ENCODE results near the gene BCOR.

The BCOR gene

DNA sequence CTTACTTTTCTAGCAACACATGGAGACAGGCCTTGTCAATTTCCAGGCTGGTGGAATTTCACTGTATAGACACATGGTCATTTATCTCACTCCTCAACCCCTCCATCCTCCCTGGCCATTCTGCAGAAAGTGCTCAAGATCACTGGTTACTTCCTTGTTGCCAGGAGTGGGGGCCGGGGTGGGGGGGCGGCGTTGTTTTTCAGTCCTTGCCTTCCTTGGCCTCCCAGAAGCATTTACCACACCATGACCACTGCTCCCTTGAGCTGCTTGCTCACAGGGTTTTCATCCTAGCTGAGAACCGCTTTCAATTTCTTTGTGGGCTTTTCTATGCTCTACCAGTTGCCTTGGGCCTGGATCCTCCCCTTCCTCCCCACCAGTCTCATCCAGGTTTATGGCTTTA lies 14.1 kb upstream of the BCOR start:
- no peak for DNase-seq

DNA sequence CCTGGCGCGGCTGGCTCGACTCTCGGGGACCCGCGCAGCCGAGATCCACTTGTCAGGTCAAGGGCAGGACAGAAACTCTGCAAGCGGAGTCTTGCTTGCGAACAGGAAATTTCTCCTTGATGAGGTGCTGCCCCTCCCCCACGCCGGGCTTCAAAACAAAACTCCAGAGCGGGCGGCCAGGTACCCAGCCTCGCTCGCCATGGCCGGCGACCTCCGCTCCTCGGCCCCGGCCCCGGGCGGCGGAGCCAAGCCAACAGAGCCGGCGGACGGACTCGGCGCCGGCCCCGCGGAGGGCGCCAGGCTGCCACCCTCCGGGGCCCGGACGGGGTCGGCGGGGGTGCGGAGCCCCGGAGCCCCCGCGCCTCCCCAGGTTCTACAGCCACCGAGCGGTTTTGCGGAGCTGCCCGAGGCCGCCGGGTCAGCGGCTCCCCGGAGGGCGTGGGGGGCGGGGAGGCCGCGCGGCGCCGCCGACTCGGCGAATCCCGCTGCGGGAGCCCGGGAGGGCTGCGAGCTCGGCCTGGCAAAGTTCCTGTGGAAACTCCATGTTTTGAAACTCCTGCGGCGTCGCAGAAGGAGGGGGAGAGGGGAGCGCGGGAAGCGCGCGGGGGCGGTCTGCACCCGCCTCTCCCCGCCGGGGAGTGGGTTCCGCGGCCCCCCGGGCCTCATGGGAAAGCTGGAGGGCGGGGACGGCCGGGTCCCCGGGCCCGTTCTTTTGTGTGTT lies 11.7 kb upstream of the BCOR start:
- DNase-seq = no peak

DNA sequence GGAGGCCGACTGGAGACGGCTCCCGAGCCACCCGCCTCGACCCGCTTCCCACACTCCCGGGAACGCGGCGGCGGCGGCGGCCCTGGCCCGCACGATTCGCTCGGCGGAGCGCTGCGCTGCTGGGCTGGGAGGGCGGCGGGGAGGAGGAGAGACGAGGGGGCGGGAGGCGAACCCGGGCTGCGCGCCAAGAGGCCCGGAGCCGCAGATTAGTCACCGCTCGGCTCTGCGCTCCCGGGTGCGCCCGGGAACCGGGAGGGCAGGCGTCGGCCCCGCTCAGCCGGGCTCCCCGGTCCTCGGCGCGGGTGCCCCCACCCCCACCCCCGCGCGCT lies 11.2 kb upstream of the BCOR start:
- no peak for DNase-seq

DNA sequence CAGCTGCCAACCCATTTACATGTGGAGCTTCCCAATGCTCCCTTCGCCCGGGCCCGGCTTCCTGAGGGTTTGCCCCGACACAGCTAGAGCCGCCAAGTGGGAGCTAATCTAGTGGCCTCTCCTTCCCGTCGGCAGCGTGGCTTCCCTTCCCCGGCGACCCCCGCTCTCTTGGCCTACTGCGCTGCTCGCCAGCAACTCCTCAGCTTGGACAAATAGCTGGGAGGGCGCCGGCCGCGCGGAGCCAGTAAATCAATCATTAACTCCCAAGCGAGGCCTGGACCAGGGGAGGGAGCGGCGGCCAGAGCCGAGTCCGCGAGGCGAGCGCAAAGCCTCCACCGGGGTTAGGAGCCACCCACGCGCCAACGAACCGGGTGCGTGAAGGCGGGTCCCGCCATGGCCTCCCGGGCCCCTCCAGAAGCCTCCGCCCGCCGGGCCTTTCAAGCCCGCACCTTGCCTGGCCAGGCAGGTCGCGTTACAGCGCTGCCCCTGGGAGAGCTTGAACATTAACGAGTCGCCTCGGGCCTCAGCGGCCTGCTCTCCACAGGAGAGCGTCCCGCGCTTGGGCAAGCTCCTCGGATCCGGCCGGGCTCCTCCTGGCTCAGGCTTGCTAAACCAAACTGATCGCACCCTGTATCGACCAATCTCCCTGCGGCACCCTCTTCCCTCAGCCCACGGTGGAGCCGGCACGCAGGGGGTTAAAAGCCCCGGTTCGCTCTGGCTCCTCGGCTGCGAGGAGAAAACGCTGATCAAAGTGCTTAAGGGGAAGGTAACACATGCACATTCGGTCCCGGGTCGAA lies 10.6 kb upstream of the BCOR start:
- DNase-seq = no peak

DNA sequence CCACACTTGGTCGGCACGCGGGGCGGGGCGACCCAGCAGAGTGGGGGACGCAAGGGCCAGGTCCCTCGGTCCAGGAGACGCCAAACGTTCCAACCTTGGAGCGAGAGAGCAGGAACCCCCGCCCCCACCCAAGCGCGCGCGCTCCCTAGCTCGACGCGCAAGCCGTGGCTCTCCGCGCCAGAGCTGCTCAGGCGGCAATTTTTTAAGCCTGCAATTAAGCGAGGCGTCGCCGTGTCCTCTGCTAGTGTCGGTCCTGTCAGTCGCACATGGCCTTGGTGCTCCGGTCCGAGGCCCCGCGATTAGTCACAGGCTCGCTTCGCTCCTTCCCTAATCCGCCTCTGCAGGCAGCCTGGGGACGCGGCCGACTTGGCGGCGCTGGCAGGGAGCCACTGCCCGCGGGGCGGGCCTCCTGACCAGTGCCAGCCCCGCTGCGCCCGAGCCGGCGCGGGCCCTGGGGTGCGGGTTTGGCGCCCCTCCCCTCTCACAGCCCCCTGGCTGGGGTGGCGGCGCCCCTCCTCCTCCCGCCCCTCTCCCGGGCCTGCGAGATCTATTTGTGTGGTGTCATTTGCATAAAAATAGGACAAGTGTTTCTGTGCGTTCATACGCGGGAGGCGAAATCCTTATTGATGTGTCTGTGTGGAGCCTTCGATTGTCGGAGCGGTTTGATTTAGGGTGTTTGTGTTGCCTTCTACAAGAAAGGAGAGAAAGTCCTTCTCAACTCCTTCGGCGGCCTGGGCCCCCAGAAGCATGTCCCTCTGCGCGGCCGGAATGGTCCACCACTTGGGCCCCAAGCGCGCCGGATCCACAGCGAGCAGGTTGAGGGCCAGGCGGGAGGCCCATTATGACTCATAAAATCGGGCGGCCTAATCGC lies 9.8 kb upstream of the BCOR start:
- peak; percentile 32 for DNase-seq

DNA sequence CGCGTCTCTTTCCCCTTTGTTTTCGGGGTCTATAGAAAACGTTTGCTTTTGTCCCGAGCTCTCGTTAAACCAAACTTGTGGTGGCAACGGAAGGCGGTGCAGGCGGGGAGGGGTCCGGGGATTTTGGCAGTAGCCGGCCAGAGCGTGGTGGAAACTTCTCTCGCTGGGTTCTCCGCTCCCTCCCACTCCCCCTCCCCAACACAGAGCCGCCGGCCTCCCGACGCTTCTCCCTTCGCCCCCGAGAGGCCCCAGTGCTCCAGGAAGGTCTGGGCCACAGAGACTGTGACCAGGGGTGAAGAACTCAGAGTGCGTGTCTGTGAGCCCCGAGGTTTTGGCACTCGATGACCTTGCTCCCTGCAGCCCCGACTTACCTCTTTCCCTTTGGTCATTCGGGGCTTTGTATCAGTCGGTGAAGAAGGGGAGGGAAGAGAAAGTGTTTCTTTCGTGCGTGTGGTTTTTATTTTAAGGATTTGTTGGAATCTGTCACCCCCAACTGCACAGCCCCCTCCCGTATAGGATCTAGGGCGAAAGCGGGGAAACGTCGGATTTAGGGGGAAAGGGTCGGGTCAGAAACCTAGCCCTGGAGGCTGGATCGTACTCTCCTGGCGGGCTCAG lies 9.0 kb upstream of the BCOR start:
- no peak for DNase-seq

DNA sequence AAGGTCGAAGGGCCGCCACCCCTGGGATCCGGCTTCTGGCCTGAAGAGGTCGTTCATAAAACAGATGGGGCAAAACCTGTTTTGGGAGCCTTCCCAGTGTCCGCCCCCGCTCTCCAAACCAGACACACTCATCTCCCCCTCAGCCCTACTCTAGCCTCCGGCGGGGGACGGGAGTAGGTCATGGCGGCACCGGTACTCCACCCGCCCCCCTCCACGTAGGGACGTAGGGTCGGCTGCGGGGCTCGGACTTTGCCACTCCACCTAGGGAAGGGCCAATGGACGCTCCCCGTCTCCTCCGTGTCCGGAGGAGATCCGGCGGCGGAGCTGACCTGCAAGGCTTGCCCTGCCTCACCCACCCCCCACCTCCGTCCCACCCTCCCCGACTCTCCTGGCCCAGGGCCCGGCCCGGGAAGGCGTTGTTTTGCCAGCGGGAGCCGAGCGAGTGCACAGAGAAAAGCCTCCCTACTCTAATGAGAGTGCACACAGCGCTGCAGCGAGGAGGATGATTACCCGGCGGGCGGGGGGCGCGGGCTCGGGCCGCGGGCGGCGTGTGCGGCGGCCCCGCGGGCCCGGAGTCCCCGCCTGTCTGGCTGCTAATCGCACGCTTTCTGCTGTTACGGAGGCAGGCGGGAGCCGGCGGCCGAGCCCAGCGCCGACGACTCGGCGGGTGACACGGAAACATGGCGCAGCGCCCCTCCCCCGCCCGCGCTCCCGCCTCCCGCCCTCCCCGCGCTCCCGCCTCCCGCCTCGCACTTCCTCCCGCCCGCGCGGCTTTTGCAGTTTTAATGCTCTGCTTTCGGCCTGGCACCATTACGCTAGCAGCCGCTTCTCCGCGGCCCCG lies 8.3 kb upstream of the BCOR start:
- DNase-seq = no peak

DNA sequence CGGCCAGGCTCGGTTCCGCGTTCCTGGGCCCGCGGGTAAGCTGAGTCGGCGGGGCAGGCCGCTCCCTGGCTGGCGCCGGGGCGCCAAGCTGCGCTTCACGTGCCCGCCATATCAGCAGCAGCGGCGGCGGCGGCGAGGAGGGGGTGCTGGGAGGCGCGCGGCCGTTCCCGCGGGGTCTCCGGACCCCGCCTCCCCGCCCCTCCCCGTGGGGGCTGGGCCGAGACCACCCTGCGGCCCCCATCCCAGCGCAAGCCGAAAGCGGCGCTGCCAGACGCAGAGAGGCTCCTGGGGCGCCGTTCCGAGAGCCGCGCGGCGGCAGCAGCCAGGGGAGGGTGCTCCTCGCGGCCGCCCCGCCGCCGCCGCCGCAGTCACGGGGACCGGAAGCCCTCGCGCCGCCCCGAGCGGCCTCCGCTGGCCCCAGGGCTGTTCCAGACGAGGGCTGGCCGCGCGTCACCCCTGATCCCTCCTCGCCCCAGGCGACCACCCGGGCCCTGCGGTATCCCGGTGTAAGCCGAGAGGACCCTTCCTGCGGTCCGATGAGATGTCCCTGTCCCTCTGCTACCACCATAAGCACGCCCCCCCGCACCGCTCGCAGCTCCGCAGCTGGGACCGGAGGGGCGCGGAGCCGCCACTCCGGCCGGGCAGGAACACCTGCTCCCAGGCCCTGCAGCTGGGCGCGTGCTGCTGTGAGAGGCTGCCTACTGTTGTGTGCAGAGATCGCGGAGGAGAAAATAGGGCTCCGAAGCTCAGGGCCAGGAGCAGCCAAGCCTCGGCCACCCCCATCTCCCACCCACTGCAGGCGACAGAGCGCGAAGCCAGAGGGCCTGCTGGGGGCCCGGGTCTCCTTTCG lies 7.5 kb upstream of the BCOR start:
- no peak for DNase-seq

DNA sequence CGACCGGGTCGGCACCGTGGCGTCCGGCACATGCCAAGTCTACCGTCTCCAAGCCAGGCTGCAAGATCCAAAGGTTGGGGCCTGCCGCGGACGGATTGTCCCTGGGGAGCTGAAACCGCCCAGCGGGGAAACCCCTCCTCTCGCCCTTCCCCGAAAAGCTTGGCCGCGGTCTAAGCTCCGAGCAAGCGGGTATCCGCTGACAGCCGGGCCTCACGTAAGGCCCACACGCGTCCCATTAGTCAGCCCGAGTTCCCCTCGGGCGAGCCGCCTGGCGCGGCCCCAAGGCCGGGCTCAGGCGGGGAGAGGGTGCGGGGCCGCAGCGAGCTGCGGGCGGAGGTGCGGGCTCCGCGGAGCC lies 6.8 kb upstream of the BCOR start:
- DNase-seq = no peak

DNA sequence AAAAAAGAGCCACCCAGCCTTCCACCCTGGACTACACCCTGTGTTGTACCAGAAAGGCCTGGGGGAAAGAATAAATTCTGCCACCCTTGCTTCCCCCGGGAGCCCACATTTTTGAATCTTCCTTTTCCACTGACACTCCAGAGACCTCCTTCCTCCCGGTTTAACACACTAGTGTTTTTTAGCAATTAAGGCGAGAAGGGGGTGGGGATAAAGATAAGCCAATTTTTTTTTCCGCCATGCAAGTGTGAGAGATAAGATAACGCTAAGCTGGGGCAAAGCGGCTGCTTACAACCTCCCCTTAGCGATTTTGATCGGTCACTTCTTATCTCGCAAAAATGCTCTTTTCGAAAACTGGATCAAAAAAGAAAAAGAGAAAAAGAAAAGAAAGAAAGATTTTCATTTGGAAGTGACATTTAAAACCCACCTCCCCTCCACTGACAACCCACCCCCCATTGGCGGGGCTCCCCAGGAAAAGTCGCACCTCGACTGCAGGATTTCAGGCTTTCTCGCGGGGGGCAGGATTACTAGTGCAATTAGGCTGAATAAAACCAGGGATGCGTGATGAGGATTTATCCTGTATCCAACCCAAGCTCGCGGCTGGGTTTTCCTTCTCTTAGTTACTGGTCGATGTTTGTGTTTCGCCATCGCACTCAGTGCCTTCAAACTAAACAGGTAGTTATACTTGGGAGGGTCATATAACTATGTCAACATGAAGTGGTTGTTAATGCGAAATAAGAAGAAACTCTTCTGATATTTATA lies 6.0 kb upstream of the BCOR start:
- no peak for DNase-seq

DNA sequence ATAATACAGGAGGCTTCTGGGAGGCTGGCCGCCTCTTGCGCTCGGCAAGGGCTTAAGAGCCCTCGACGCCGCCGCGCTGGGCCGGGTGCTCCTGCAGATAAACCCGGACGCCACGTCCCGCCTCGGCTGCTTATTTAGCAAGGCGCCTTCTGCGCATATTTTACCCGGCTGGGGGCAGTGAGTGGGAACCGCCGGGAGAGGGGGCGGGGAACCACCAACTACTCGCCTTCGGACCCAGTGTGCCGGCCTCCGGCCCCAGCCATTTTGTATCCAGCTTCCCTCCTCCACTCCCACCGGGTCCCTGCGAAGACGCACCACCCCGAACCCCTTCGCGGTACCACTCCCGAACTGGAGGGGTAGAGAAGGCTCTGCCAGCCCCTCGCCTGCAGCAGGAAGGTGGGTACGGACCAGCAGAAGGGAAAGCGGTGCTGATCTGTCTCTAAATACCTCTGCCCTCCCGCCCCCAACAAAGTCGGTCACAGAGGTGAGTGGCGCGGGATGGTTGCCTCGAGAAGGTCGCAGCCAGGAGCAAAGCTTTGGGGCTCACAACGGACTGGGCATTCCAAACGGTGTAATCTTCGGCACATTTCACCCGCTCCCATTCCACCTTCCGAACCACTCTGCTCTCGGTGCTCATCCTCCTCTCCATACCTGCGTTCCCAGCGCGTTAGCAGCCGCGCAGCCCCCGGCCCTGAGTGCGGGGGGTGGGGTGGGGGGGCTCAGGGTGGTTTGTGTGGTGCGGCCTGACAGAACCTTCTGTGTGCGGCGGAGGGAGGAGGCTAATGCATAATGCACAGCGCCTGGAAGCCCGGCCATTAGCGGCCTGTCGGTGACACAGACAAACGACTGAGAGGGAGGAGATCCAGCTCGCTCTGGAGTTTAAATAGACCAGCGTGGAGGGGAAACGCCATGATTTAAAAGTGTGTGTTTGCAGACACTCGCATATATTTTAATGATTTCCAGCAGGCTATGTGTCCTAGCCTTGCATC lies 4.9 kb upstream of the BCOR start:
- DNase-seq = no peak

DNA sequence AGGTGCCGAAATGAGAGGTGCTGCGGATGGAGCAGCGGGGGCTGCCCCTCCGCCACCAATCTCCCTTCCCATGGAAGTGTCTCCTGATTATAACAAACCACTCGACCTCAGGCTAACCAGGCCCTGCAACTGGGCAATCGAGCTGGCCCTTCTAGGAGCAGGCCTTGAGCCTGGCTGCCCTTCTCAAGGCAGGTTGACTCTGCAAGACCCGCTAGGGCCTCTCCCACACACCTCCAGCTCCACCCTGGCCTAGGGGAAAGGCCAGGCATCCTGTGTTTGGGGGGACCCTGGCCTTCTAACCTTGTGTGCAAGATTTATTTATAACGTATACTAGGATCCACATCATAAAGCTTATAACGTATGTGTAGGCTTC lies 3.7 kb upstream of the BCOR start:
- no peak for DNase-seq

DNA sequence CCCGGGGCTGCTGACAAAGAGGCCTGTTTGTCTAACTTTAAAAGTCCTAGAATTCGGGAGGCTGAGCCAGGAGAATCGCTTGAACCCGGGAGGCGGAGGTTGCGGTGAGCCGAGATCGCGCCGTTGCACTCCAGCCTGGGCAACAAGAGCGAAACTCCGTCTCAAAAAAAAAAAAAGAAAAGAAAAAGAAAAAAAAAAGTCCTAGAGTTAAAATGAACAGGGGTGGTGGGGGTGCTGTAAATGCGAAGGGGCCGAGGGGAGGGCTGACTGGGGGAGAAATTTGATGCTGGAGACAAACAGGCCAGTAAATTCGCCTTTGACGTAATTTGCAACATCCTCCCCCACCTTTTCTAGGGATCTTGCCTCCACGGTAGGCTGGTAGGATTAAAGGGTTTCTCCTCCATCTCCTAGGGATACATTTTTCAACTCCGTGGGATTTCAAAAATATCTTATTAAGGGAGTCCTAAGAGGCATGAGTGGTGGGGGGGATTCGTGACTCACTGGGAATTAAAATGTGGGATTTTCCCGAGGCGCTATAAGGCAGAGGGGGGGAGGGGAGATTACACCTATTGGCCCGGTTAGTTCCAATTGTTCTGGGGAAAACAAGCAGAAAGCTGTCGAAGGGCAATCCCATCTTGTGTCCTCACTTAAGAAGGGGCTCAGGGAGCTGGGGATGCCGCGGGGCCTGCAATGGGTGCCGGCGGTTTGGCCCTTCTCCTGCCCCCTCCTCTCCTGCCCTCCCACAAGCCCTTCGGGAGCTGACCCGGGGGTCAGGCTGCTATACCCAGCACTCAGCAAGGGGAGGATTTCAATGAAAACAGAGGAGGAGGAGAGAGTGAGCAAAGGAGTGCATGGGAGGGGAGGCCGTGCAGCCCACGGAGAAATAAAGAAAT lies 3.0 kb upstream of the BCOR start:
- DNase-seq = no peak

DNA sequence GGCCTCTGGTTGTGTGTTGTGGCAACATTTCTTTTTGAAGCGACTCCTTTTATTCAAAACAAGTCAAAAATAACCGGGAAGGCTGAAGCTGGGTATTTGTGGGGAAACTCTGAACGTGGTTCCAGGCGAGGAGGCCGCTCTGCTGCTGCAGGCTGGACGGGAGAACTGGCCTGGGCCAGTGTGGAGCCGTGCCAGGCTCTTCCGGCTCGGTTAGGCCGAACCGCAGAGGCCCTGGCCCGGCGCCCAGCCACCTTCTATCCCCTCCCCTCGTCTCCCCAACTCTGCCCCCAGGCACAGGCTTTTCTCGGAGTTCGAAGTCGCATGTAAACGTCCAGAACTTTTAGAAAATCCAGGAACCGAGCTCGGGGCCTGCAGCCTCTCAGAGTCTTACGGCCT lies 2.4 kb upstream of the BCOR start:
- no peak for DNase-seq

DNA sequence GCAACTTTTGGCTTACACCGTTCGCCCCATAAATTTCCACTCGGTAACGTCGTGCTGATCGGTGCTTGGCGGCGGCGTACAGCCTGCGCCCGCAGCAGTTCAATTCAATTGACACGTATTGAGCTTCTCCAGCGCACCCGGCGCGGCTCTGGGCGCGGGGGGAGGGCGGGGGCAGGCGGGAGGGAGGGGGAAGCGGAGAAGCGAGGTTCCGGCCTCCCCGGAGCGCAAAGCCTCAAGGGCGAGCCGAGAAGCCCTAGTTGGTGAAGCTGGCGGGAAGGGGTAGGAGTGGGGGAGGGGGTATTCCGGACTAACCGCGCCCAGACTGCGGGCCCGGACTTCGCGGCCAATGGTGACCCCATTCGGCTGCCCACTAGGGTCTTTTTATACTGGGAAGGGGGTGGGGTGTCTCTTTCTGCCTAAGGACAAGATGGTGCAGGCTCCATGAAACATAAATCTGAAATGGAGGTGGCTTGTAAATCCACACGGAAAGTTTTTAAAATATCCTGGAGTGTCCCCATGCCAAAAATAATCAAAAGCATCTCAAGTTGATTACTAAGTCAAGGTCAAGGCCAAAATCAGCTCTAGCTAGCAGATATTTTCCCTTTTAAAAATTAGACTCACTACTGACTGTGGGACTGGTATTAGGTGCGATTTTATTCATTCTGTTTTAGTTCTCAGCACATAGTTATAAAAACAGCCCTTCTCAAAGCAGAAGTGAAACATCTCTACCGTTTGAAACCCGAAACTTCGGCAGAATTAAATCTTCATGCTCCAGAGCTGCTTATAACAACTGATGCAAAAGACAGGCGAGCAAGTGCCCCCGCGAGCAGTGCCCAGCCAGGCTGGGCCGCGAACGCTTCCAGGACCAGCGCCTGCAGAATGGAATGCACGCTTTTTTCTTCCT lies 1.5 kb upstream of the BCOR start:
- peak; percentile 21 for DNase-seq

DNA sequence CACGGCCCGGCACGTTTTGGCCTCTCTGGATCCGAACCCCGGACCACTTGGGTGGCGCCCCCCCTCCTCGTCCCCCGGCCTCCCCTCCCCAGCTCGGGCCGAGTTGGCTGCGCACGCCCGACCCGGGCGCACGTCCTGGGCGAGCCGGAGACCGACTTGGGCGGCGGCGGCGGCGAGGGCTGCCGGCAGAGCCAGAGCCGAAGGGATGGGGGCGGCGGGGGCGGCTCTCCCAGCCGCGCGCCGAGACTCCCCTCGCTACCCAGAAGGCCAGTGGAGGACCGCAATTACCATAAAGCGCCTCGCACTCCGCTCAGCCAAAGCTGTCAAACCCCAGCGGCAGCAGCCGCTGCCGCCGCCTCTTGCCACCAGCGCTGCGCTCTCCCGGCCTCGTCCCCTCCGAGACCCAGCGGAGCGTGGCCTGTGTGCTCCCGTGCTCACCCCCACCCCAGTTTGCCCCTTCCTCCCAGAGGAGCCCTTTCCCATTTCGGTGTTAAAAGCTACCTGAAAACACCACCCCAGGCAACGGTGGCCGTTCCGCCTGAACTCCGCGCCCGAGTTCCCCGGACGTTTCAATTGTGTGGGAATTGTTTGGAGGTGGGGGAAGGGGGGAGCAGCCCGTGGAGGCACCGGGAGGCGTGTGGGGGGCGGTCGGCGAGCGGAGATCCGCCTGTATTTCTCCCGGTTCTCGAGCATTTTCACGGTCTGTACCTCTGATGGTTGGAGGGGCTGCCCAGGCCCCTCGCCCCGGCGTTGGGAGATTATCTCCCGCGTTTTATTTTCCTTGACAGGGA lies 701 bp upstream of the BCOR start:
- no peak for DNase-seq

DNA sequence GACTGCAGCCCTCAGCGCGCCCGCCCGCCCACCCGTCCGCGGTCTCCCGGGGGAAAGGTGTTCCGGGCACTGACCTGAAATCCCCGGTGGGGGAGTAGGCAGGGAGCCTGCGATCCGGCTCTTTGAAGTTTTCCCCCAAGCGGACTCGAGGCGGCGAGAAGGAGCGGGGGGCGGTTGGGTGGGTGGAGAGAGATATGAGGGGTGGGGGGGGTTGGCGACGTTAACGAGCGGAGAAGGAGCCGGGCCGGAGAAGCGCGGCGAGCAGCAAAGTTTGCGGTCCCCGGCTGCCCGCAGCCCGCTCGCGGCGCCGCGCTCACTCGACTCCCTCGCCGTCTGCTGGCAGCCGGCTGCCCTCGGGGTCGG lies 636 bp downstream of the BCOR start:
- no peak for DNase-seq

All from SHP77 treated with DMSO at 0.1 percent for 48 hours (cell line).